HepG2 (cell line): ENCODE results near the gene OR6C4. TPM values are rescaled to one million over a fixed set of nuclear protein-coding genes. Genes with fewer than 3 reads are reported as not detected.

Experiments used
- ATAC-seq: fragments of 200-7000 bp; cut with Tn5 transposase; 3 replicates; pipeline ENCODE4 v1.9.1; 2020; ENCODE audit warnings: mild to moderate bottlenecking, moderate library complexity
- BruUV-seq: library from RNA; stranded (reverse); fragments of 400-500 nt; replicated peaks from 2 replicates; lab custom pipeline; 2021; lab: Mats Ljungman, UMichigan
- CTCF ChIA-PET: fragments of 300-600 bp; formaldehyde crosslinking; extraction: SDS; loops from one replicate; lab custom pipeline; 2021; ENCODE audit warnings: low total read pairs, inconsistent platforms, low intra/inter-chr PET ratio; lab: Yijun Ruan, JAX
- POLR2A ChIA-PET: fragments of 350-600 bp; sonication (Branson Sonifier 250); formaldehyde crosslinking; loops from one replicate; lab custom pipeline; 2020; ENCODE audit warnings: antibody characterized with exemption, inconsistent platforms; lab: Yijun Ruan, JAX
- DNase-seq: peaks from one replicate; pipeline ENCODE4 v3.0.0-alpha.2; 2015; ENCODE audit warnings: low spot score
- FAIRE-seq: peaks from 3 replicates; lab custom pipeline; 2011; peaks lifted over from hg19 to GRCh38; lab: Jason Lieb, UNC
- H2AFZ ChIP-seq: one replicate; pipeline ENCODE4 v1.6.1; 2011; ENCODE audit warnings: low read length, inconsistent platforms
- H3K27ac ChIP-seq: fragments of 300-600 bp; 3 replicates; pipeline ENCODE4 v1.8.0; 2011; ENCODE audit warnings: mixed run types, mild to moderate bottlenecking, mixed read lengths, low read length, inconsistent platforms; ENCODE audit not compliant: insufficient read depth; ENCODE audit errors: extremely low read length
- H3K27me3 ChIP-seq, 2 experiments: fragments of 200-600 bp in 1 of 2; 2 replicates in 1 of 2; 3 replicates in 1 of 2; pipeline versions ENCODE4 v1.6.0 to v1.8.0; 2011; ENCODE audit warnings: low read length in 2 of 2, mild to moderate bottlenecking in 2 of 2, moderate library complexity in 2 of 2, inconsistent platforms in 1 of 2; ENCODE audit not compliant: insufficient read depth in 2 of 2, control insufficient read depth in 1 of 2
- H3K36me3 ChIP-seq, 2 experiments: fragments of 200-600 bp in 1 of 2; replicated peaks in 1 of 2; 2 replicates in 1 of 2; 3 replicates in 1 of 2; pipeline versions ENCODE4 v1.5.1 to v1.8.0; 2011; ENCODE audit warnings: low read length in 2 of 2, inconsistent platforms in 1 of 2; ENCODE audit not compliant: insufficient read depth in 2 of 2, control insufficient read depth in 1 of 2
- H3K4me1 ChIP-seq: 2 replicates; pipeline ENCODE4 v1.5.1; 2012; ENCODE audit warnings: low read length, inconsistent platforms; ENCODE audit not compliant: insufficient read depth
- H3K4me2 ChIP-seq: 2 replicates; pipeline ENCODE4 v1.6.0; 2011; ENCODE audit warnings: low read depth, low read length, inconsistent platforms
- H3K4me3 ChIP-seq, 3 experiments: fragments of 200-600 bp in 1 of 3; sonication (generic), shearing (Covaris generic) in 1 of 3; replicated peaks in 1 of 3; 2 replicates each; pipeline ENCODE4 v1.5.1; 2011 to 2016; ENCODE audit warnings: low read length in 3 of 3, inconsistent platforms in 2 of 3, low read depth in 2 of 3, mild to moderate bottlenecking in 2 of 3, control low read depth in 1 of 3, mixed read lengths in 1 of 3; ENCODE audit not compliant: insufficient read depth in 1 of 3
- H3K79me2 ChIP-seq: one replicate; pipeline ENCODE4 v1.6.1; 2011; ENCODE audit warnings: low read length, inconsistent platforms; ENCODE audit not compliant: insufficient read depth
- H3K9ac ChIP-seq: 2 replicates; pipeline ENCODE4 v1.6.0; 2011; ENCODE audit warnings: mild to moderate bottlenecking, low read depth, low read length, inconsistent platforms; ENCODE audit not compliant: insufficient read depth
- H3K9me3 ChIP-seq: 2 replicates; pipeline ENCODE4 v1.5.1; 2012; ENCODE audit warnings: mild to moderate bottlenecking, low read length
- H4K20me1 ChIP-seq: 2 replicates; pipeline ENCODE4 v1.6.0; 2011; ENCODE audit warnings: inconsistent platforms, mild to moderate bottlenecking, low read length, moderate library complexity; ENCODE audit not compliant: insufficient read depth
- CTCF ChIP-seq: sonication (generic); formaldehyde crosslinking; IDR thresholded peaks from 2 replicates; pipeline ENCODE4 v1.5.0; 2020; ENCODE audit warnings: mild to moderate bottlenecking, missing genetic modification reagents, moderate library complexity
- DR1 ChIP-seq: sonication (generic); formaldehyde crosslinking; IDR thresholded peaks from 2 replicates; pipeline ENCODE4 v1.8.0; 2021; ENCODE audit warnings: mild to moderate bottlenecking, missing genetic modification reagents, inconsistent platforms
- DZIP1 ChIP-seq: sonication (generic); formaldehyde crosslinking; IDR thresholded peaks from 2 replicates; pipeline ENCODE4 v1.5.0; 2020; ENCODE audit warnings: mild to moderate bottlenecking, missing genetic modification reagents
- FOXM1 ChIP-seq: sonication (generic); formaldehyde crosslinking; IDR thresholded peaks from 2 replicates; pipeline ENCODE4 v1.5.0; 2020; ENCODE audit warnings: missing genetic modification reagents
- GZF1 ChIP-seq: sonication (generic); formaldehyde crosslinking; IDR thresholded peaks from 2 replicates; pipeline ENCODE4 v1.5.1; 2020; ENCODE audit warnings: mild to moderate bottlenecking, missing genetic modification reagents
- HNF1B ChIP-seq: sonication (generic); formaldehyde crosslinking; IDR thresholded peaks from 2 replicates; pipeline ENCODE4 v1.5.1; 2020; ENCODE audit warnings: mild to moderate bottlenecking, moderate library complexity, missing genetic modification reagents
- HNF4A ChIP-seq: sonication (generic); formaldehyde crosslinking; IDR thresholded peaks from 2 replicates; pipeline ENCODE4 v1.4.0; 2020; ENCODE audit warnings: missing genetic modification reagents
- KLF11 ChIP-seq: IDR thresholded peaks from 2 replicates; pipeline ENCODE4 v1.6.1; 2016; ENCODE audit warnings: missing compliant biosample characterization
- MBNL3 ChIP-seq: fragments of 250-450 bp; sonication (Bioruptor Pico); conservative IDR thresholded peaks from 2 replicates; pipeline ENCODE4 v1.8.0; 2022; ENCODE audit warnings: mild to moderate bottlenecking, inconsistent platforms
- SMAD3 ChIP-seq: sonication (generic); formaldehyde crosslinking; IDR thresholded peaks from 2 replicates; pipeline ENCODE4 v1.4.0; 2020; ENCODE audit warnings: missing genetic modification reagents
- SMC3 ChIP-seq: IDR thresholded peaks from 2 replicates; pipeline ENCODE4 v1.6.1; 2011; ENCODE audit warnings: low read length, improper control_type of control experiment
- ZNF121 ChIP-seq: sonication (generic); formaldehyde crosslinking; IDR thresholded peaks from 2 replicates; pipeline ENCODE4 v1.5.0; 2020; ENCODE audit warnings: mild to moderate bottlenecking, missing genetic modification reagents
- ZNF124 ChIP-seq: sonication (generic); formaldehyde crosslinking; IDR thresholded peaks from 2 replicates; pipeline ENCODE4 v1.4.0; 2020; ENCODE audit warnings: missing genetic modification reagents
- ZNF354B ChIP-seq: sonication (generic); formaldehyde crosslinking; IDR thresholded peaks from 2 replicates; pipeline ENCODE4 v1.8.0; 2022; ENCODE audit warnings: mild to moderate bottlenecking, missing genetic modification reagents
- ZNF605 ChIP-seq: sonication (generic); formaldehyde crosslinking; IDR thresholded peaks from 2 replicates; pipeline ENCODE4 v1.8.0; 2022; ENCODE audit warnings: mild to moderate bottlenecking, missing genetic modification reagents
- ZNF616 ChIP-seq: sonication (generic); formaldehyde crosslinking; IDR thresholded peaks from 2 replicates; pipeline ENCODE4 v1.5.0; 2020; ENCODE audit warnings: low read depth, mild to moderate bottlenecking, missing genetic modification reagents
- ZNF720 ChIP-seq: sonication (generic); formaldehyde crosslinking; IDR thresholded peaks from 2 replicates; pipeline ENCODE4 v1.4.0; 2020; ENCODE audit warnings: missing genetic modification reagents
- ZNF83 ChIP-seq: sonication (generic); formaldehyde crosslinking; IDR thresholded peaks from 2 replicates; pipeline ENCODE4 v1.4.0; 2020; ENCODE audit warnings: missing genetic modification reagents, mild to moderate bottlenecking, borderline replicate concordance
- ZXDC ChIP-seq: sonication (generic); formaldehyde crosslinking; IDR thresholded peaks from 2 replicates; pipeline ENCODE4 v1.5.0; 2020; ENCODE audit warnings: mild to moderate bottlenecking, missing genetic modification reagents
- in situ Hi-C: cut with HindIII; loops from 2 replicates; pipeline ENCODE4 v1.10.0; 2017; ENCODE audit warnings: low pct_unique_long_range_greater_than_20kb; ENCODE audit not compliant: extremely low pct_ligation_motif_present
- intact Hi-C: fragments of 100-400 bp; cut with micrococcal nuclease; formaldehyde crosslinking; loops from one replicate; pipeline ENCODE4 v1.10.0; 2022; ENCODE audit not compliant: unreplicated experiment
- polyA plus RNA-seq, 8 experiments: library from polyadenylated mRNA; depleted of rRNA in 3 of 8; stranded (reverse) in 7 of 8; unstranded in 1 of 8; fragments of >200 nt; fragmentation: Illumina TruSeq in 4 of 8; extraction: Trizol in 4 of 8; gene quantifications; 2 replicates each; pipeline versions ENCODE4 v1.2.1 to v1.2.3, GENCODE V29; 2011 to 2016; ENCODE audit warnings: low read depth in 4 of 8, missing spikeins in 1 of 8, mixed read lengths in 1 of 8; ENCODE audit not compliant: insufficient read depth in 1 of 8
- total RNA-seq, 5 experiments: library from RNA; depleted of rRNA; stranded (reverse); fragments of >200 nt; fragmentation: Illumina TruSeq; extraction: Trizol; gene quantifications; 2 replicates each; pipeline ENCODE4 v1.2.3, GENCODE V29; 2016; ENCODE audit warnings: low read depth in 1 of 5

The OR6C4 gene
- total and polyA plus RNA-seq, 2 of the 13 experiments (the other 11 are each of a cell fraction or from before 2014, with no cell fraction given): not detected

- no TSS peak for BruUV-seq
- ATAC-seq (peak; percentile 52), DNase-seq (no peak), FAIRE-seq (no peak)
- H3K4me2 ChIP-seq: no peak overlapping the region
- H3K4me3 ChIP-seq: no peak overlapping the region
- intact Hi-C loops: no loop called here
- H2AFZ ChIP-seq: no peak overlapping the region
- H3K79me2 ChIP-seq: no peaks in the 10 kb centered on the region
- no peaks in the 10 kb centered on the region for H3K9me3 ChIP-seq
- H3K27me3 ChIP-seq: no peaks in the 10 kb centered on the region
- no peak overlapping the region for H3K9ac ChIP-seq
- no peaks in the 10 kb centered on the region for H3K36me3 ChIP-seq
- in situ Hi-C loops: no loop called here
- H3K27ac ChIP-seq: no peak overlapping the region
- POLR2A ChIA-PET: no interaction called here
- peaks cover 8% of the 10 kb centered on the region; the same call in 1 of the 2 replicates for H3K4me1 ChIP-seq
- CTCF ChIA-PET: no interaction called here
- H4K20me1 ChIP-seq: no peaks in the 10 kb centered on the region
- no peak for TF ChIP-seq ZXDC
- no peak for TF ChIP-seq ZNF121
- no peak for TF ChIP-seq FOXM1 (CRISPR knock-in tag)
- no peak for TF ChIP-seq GZF1 (CRISPR knock-in tag)
- no peak for TF ChIP-seq ZNF616 (CRISPR knock-in tag)
- no peak for TF ChIP-seq DZIP1 (CRISPR knock-in tag)
- TF ChIP-seq KLF11 (CRISPR knock-in tag): no peak
- no peak for TF ChIP-seq HNF1B (CRISPR knock-in tag)
- 0 out of 2 replicates have a peak, but pooled peaks have one; percentile 12 for TF ChIP-seq CTCF (CRISPR knock-in tag)
- TF ChIP-seq MBNL3 (CRISPR knock-in tag): no peak
- TF ChIP-seq SMC3: 0 out of 2 replicates have a peak, but pooled peaks have one; percentile 19
- no peak for TF ChIP-seq ZNF720 (CRISPR knock-in tag)
- no peak for TF ChIP-seq ZNF124 (CRISPR knock-in tag)
- TF ChIP-seq HNF4A (CRISPR knock-in tag): peak; percentile 37; the same call in 1 of the 2 replicates
- TF ChIP-seq ZNF605 (CRISPR knock-in tag): no peak
- no peak for TF ChIP-seq DR1 (CRISPR knock-in tag)
- TF ChIP-seq SMAD3 (CRISPR knock-in tag): no peak
- no peak for TF ChIP-seq ZNF83 (CRISPR knock-in tag)
- TF ChIP-seq ZNF354B: no peak
Measured at GRCh38 chr12:55516391-55516790, 33.0 kb upstream of the OR6C4 start.
